ENCODE data around the gene ADAM23. TPM values are rescaled to one million over a fixed set of nuclear protein-coding genes. Genes with fewer than 3 reads are reported as not detected.

ADAM23 gene
- total and polyA plus RNA-seq, 3 experiments from 2014 or later = 0.55 to 0.98 TPM; not detected in 1

- ChIA-PET POLR2A (no interaction called here), CTCF (interaction anchor here (1.8 kb wide), 1 partner anchor 10 kb away, joined by 5 read pairs; no protein-coding TSS in a partner anchor)
- no peaks in the 10 kb centered on the region for H3K4me1 Mint-ChIP-seq
- Histone ChIP-seq H3K4me3 (ENCODE audit: low read length) (no peak overlapping the region), H3K4me1 (ENCODE audit: insufficient read depth, low read length) (no peaks in the 10 kb centered on the region), H3K9me3 (ENCODE audit: low read length) (no peaks in the 10 kb centered on the region), H3K36me3 (ENCODE audit: insufficient read depth, low read length) (no peaks in the 10 kb centered on the region), H3K27me3 (ENCODE audit: insufficient read depth, low read length, poor library complexity, severe bottlenecking) (no peaks in the 10 kb centered on the region), H3K27ac (ENCODE audit: low read depth, low read length) (no peak overlapping the region)
- no peaks in the 10 kb centered on the region for H3K36me3 Mint-ChIP-seq
- H3K27ac Mint-ChIP-seq = no peak overlapping the region
- peaks cover 0 to 4% (median 2%) of the 10 kb centered on the region in 5 donors for H3K9me3 Mint-ChIP-seq
- peaks cover 3 to 16% of the 10 kb centered on the region in 2 donors for H3K27me3 Mint-ChIP-seq
- DNase-seq = no peak
- no peak overlapping the region for H3K4me3 Mint-ChIP-seq
Observed at GRCh38 chr2:206584323-206585116, 141.2 kb downstream of the ADAM23 start.

GRCh38 chr2:206585335-206585734, 142.0 kb downstream of the ADAM23 start:
- Histone ChIP-seq H3K9me3 (ENCODE audit: low read length) (no peaks in the 10 kb centered on the region), H3K4me1 (ENCODE audit: insufficient read depth, low read length) (no peaks in the 10 kb centered on the region), H3K27me3 (ENCODE audit: insufficient read depth, low read length, poor library complexity, severe bottlenecking) (no peaks in the 10 kb centered on the region), H3K4me3 (ENCODE audit: low read length) (no peak overlapping the region), H3K27ac (ENCODE audit: low read depth, low read length) (no peak overlapping the region), H3K36me3 (ENCODE audit: insufficient read depth, low read length) (no peaks in the 10 kb centered on the region)
- DNase-seq = no peak
- no peaks in the 10 kb centered on the region for H3K36me3 Mint-ChIP-seq
- H3K27me3 Mint-ChIP-seq = peaks cover 5 to 16% of the 10 kb centered on the region in 2 donors
- POLR2A ChIA-PET = no interaction called here
- H3K4me1 Mint-ChIP-seq = no peaks in the 10 kb centered on the region
- H3K4me3 Mint-ChIP-seq = no peak overlapping the region
- H3K27ac Mint-ChIP-seq = no peak overlapping the region
- CTCF ChIA-PET = no interaction called here
- peaks cover 0 to 2% (median 0%) of the 10 kb centered on the region in 5 donors for H3K9me3 Mint-ChIP-seq

GRCh38 chr2:206586609-206587008, 143.3 kb downstream of the ADAM23 start:
- Mint-ChIP-seq H3K27me3 (peaks cover 5 to 16% of the 10 kb centered on the region in 2 donors), H3K4me1 (no peaks in the 10 kb centered on the region), H3K9me3 (peaks cover 0 to 2% (median 0%) of the 10 kb centered on the region in 5 donors), H3K27ac (no peak overlapping the region), H3K36me3 (no peaks in the 10 kb centered on the region), H3K4me3 (no peak overlapping the region)
- H3K27me3 ChIP-seq (ENCODE audit: insufficient read depth, low read length, poor library complexity, severe bottlenecking) = no peaks in the 10 kb centered on the region
- H3K36me3 ChIP-seq (ENCODE audit: insufficient read depth, low read length) = no peaks in the 10 kb centered on the region
- no peaks in the 10 kb centered on the region for H3K9me3 ChIP-seq (ENCODE audit: low read length)
- no peak for DNase-seq
- H3K4me1 ChIP-seq (ENCODE audit: insufficient read depth, low read length) = no peaks in the 10 kb centered on the region
- no peak overlapping the region for H3K4me3 ChIP-seq (ENCODE audit: low read length)
- no peak overlapping the region for H3K27ac ChIP-seq (ENCODE audit: low read depth, low read length)
- POLR2A ChIA-PET = no interaction called here
- CTCF ChIA-PET = no interaction called here

GRCh38 chr2:206597717-206598218, 154.4 kb downstream of the ADAM23 start:
- Histone ChIP-seq H3K27me3 (ENCODE audit: insufficient read depth, low read length, poor library complexity, severe bottlenecking) (no peaks in the 10 kb centered on the region), H3K4me3 (ENCODE audit: low read length) (no peak overlapping the region), H3K9me3 (ENCODE audit: low read length) (no peaks in the 10 kb centered on the region), H3K27ac (ENCODE audit: low read depth, low read length) (no peak overlapping the region), H3K36me3 (ENCODE audit: insufficient read depth, low read length) (no peaks in the 10 kb centered on the region), H3K4me1 (ENCODE audit: insufficient read depth, low read length) (no peaks in the 10 kb centered on the region)
- Mint-ChIP-seq H3K4me1 (peaks cover 5 to 10% (median 5%) of the 10 kb centered on the region in 3 donors), H3K36me3 (no peaks in the 10 kb centered on the region), H3K9me3 (no peaks in the 10 kb centered on the region), H3K4me3 (no peak overlapping the region), H3K27me3 (peaks cover under 1 to 3% of the 10 kb centered on the region in 2 donors), H3K27ac (no peak overlapping the region)
- DNase-seq = no peak
- ChIA-PET POLR2A (no interaction called here), CTCF (no interaction called here)

GRCh38 chr2:206603243-206603642, 159.9 kb downstream of the ADAM23 start:
- CTCF ChIA-PET = no interaction called here
- no peaks in the 10 kb centered on the region for H3K9me3 Mint-ChIP-seq

GRCh38 chr2:206610451-206610850, 167.1 kb downstream of the ADAM23 start:
- no peak for DNase-seq
- H3K4me1 Mint-ChIP-seq = peaks cover 0 to 4% (median 3%) of the 10 kb centered on the region in 3 donors
- no peaks in the 10 kb centered on the region for H3K36me3 Mint-ChIP-seq
- no peak overlapping the region for H3K27ac ChIP-seq (ENCODE audit: low read depth, low read length)
- no peaks in the 10 kb centered on the region for H3K4me1 ChIP-seq (ENCODE audit: insufficient read depth, low read length)
- H3K27ac Mint-ChIP-seq = no peak overlapping the region
- no peaks in the 10 kb centered on the region for H3K9me3 Mint-ChIP-seq
- H3K36me3 ChIP-seq (ENCODE audit: insufficient read depth, low read length) = no peaks in the 10 kb centered on the region
- peaks cover 0 to 4% of the 10 kb centered on the region in 2 donors for H3K27me3 Mint-ChIP-seq
- H3K4me3 ChIP-seq (ENCODE audit: low read length) = no peak overlapping the region
- CTCF ChIA-PET = no interaction called here
- POLR2A ChIA-PET = no interaction called here
- no peak overlapping the region for H3K4me3 Mint-ChIP-seq
- H3K9me3 ChIP-seq (ENCODE audit: low read length) = no peaks in the 10 kb centered on the region
- no peaks in the 10 kb centered on the region for H3K27me3 ChIP-seq (ENCODE audit: insufficient read depth, low read length, poor library complexity, severe bottlenecking)

More at GRCh38 chr2:206603243-206603642, 159.9 kb downstream of the ADAM23 start:
- POLR2A ChIA-PET = no interaction called here
- no peak overlapping the region for H3K4me3 ChIP-seq (ENCODE audit: low read length)
- Mint-ChIP-seq H3K27ac (no peak overlapping the region), H3K27me3 (peaks cover 3 to 10% of the 10 kb centered on the region in 2 donors), H3K4me3 (no peak overlapping the region), H3K36me3 (no peaks in the 10 kb centered on the region), H3K4me1 (peaks cover 5 to 10% (median 5%) of the 10 kb centered on the region in 3 donors)
- H3K27ac ChIP-seq (ENCODE audit: low read depth, low read length) = no peak overlapping the region
- no peaks in the 10 kb centered on the region for H3K36me3 ChIP-seq (ENCODE audit: insufficient read depth, low read length)
- H3K4me1 ChIP-seq (ENCODE audit: insufficient read depth, low read length) = no peaks in the 10 kb centered on the region
- H3K9me3 ChIP-seq (ENCODE audit: low read length) = no peaks in the 10 kb centered on the region
- no peaks in the 10 kb centered on the region for H3K27me3 ChIP-seq (ENCODE audit: insufficient read depth, low read length, poor library complexity, severe bottlenecking)
- DNase-seq = no peak

- Mint-ChIP-seq H3K27ac (no peak overlapping the region), H3K4me1 (peaks cover 0 to 4% (median 3%) of the 10 kb centered on the region in 3 donors), H3K9me3 (no peaks in the 10 kb centered on the region), H3K4me3 (no peak overlapping the region), H3K27me3 (no peaks in the 10 kb centered on the region), H3K36me3 (no peaks in the 10 kb centered on the region)
- Histone ChIP-seq H3K36me3 (ENCODE audit: insufficient read depth, low read length) (no peaks in the 10 kb centered on the region), H3K4me3 (ENCODE audit: low read length) (no peak overlapping the region), H3K27me3 (ENCODE audit: insufficient read depth, low read length, poor library complexity, severe bottlenecking) (no peaks in the 10 kb centered on the region), H3K4me1 (ENCODE audit: insufficient read depth, low read length) (no peaks in the 10 kb centered on the region), H3K27ac (ENCODE audit: low read depth, low read length) (no peak overlapping the region), H3K9me3 (ENCODE audit: low read length) (no peaks in the 10 kb centered on the region)
- POLR2A ChIA-PET = no interaction called here
- CTCF ChIA-PET = no interaction called here
- no peak for DNase-seq
Observed at GRCh38 chr2:206611191-206611590, 167.9 kb downstream of the ADAM23 start.

GRCh38 chr2:206611736-206612135, 168.4 kb downstream of the ADAM23 start:
- H3K36me3 Mint-ChIP-seq = no peaks in the 10 kb centered on the region
- Histone ChIP-seq H3K4me1 (ENCODE audit: insufficient read depth, low read length) (no peaks in the 10 kb centered on the region), H3K27me3 (ENCODE audit: insufficient read depth, low read length, poor library complexity, severe bottlenecking) (no peaks in the 10 kb centered on the region), H3K4me3 (ENCODE audit: low read length) (no peak overlapping the region), H3K9me3 (ENCODE audit: low read length) (no peaks in the 10 kb centered on the region), H3K27ac (ENCODE audit: low read depth, low read length) (no peak overlapping the region), H3K36me3 (ENCODE audit: insufficient read depth, low read length) (no peaks in the 10 kb centered on the region)
- no peaks in the 10 kb centered on the region for H3K27me3 Mint-ChIP-seq
- ChIA-PET POLR2A (no interaction called here), CTCF (no interaction called here)
- no peak for DNase-seq
- H3K9me3 Mint-ChIP-seq = no peaks in the 10 kb centered on the region
- no peak overlapping the region for H3K27ac Mint-ChIP-seq
- H3K4me1 Mint-ChIP-seq = peaks cover 0 to 4% (median 3%) of the 10 kb centered on the region in 3 donors
- H3K4me3 Mint-ChIP-seq = no peak overlapping the region
